ENCODE data around the gene INPP5J.

GRCh38 chr22:31120642-31121041 lies 2.1 kb upstream of the INPP5J start:
- TF ChIP-seq CTCF (IDR thresholded peaks at IDR 0.05 in 8 of 11, conservative IDR thresholded peaks at IDR 0.05 in 3 of 11) (no peak), POLR2A (IDR thresholded peaks at IDR 0.05) (no peak)

Data from spleen (tissue), 7 donors.